HCT116 (cell line): ENCODE data around the gene SORBS1. TPM values are rescaled to one million over a fixed set of nuclear protein-coding genes. Genes with fewer than 3 reads are reported as not detected.

Source experiments
- ATAC-seq: fragments of 200-7000 bp; cut with Tn5 transposase; 2 replicates; pipeline ENCODE4 v1.9.1; 2020; ENCODE audit warnings: mild to moderate bottlenecking, moderate library complexity
- BruUV-seq: library from RNA; stranded (reverse); fragments of 400-500 nt; replicated peaks from 2 replicates; lab custom pipeline; 2021; lab: Mats Ljungman, UMichigan
- CTCF ChIA-PET: fragments of 300-600 bp; sonication (Branson Sonifier 250); formaldehyde crosslinking; loops from one replicate; lab custom pipeline; 2021; ENCODE audit warnings: antibody characterized with exemption; lab: Charles Lee
- POLR2A ChIA-PET: fragments of 300-600, 350-600 bp; sonication (Branson Sonifier 250); formaldehyde crosslinking; loops from one replicate; lab custom pipeline; 2021; ENCODE audit warnings: antibody characterized with exemption; lab: Charles Lee
- RAD21 ChIA-PET, 2 experiments: fragments of 300-600 bp; sonication (Branson Sonifier 250); formaldehyde crosslinking; loops; one replicate each; lab custom pipeline; 2023; ENCODE audit warnings: low total read pairs in 2 of 2; ENCODE audit not compliant: uncharacterized antibody in 2 of 2, unreplicated experiment in 2 of 2, low non-redundant PET in 1 of 2; lab: Charles Lee
- DNase-seq: peaks from one replicate; pipeline ENCODE4 v3.0.0-alpha.2; 2010; ENCODE audit warnings: low read depth, low spot score
- H2AFZ ChIP-seq: fragments of 200-600 bp; shearing (Covaris generic), sonication (generic); 2 replicates; pipeline ENCODE4 v1.6.1; 2017; ENCODE audit warnings: low read depth, mixed run types, mixed read lengths, antibody characterized with exemption, low read length; ENCODE audit not compliant: poor library complexity, severe bottlenecking
- H3K27ac ChIP-seq: 2 replicates; pipeline ENCODE4 v1.5.1; 2012; ENCODE audit warnings: low read depth, low read length
- H3K27me3 ChIP-seq: fragments of 200-600 bp; sonication (generic); 2 replicates; pipeline ENCODE4 v1.6.1; 2016; ENCODE audit warnings: mixed run types, low read length, mixed read lengths; ENCODE audit not compliant: insufficient read depth
- H3K36me3 ChIP-seq, 2 experiments: fragments of 200-500 bp in 1 of 2; fragments of 200-600 bp in 1 of 2; sonication (Bioruptor generic) in 1 of 2; sonication (generic) in 1 of 2; 2 replicates each; pipeline versions ENCODE4 v1.5.1 to v1.6.1; 2014 to 2016; ENCODE audit warnings: low read length in 2 of 2, inconsistent platforms in 1 of 2, mixed read lengths in 1 of 2, mixed run types in 1 of 2; ENCODE audit not compliant: insufficient read depth in 2 of 2, control insufficient read depth in 1 of 2
- H3K4me1 ChIP-seq, 2 experiments: fragments of 200-600 bp in 1 of 2; sonication (generic) in 1 of 2; 2 replicates each; pipeline versions ENCODE4 v1.5.1 to v1.6.1; 2012 to 2017; ENCODE audit warnings: low read length in 2 of 2, inconsistent platforms in 1 of 2, mild to moderate bottlenecking in 1 of 2, mixed read lengths in 1 of 2, mixed run types in 1 of 2, moderate library complexity in 1 of 2; ENCODE audit not compliant: insufficient read depth in 2 of 2, control insufficient read depth in 1 of 2
- H3K4me2 ChIP-seq: fragments of 200-600 bp; sonication (generic); 2 replicates; pipeline ENCODE4 v1.6.1; 2017; ENCODE audit warnings: mixed run types, low read length, mixed read lengths
- H3K4me3 ChIP-seq, 2 experiments: fragments of 200-600 bp in 1 of 2; sonication (generic) in 1 of 2; replicated peaks in 1 of 2; 2 replicates each; pipeline ENCODE4 v1.5.1; 2011 to 2016; ENCODE audit warnings: low read length in 2 of 2, control low read depth in 1 of 2, low read depth in 1 of 2, mild to moderate bottlenecking in 1 of 2, mixed read lengths in 1 of 2, mixed run types in 1 of 2
- H3K79me2 ChIP-seq: fragments of 200-600 bp; sonication (generic); 2 replicates; pipeline ENCODE4 v1.6.1; 2017; ENCODE audit warnings: mild to moderate bottlenecking, mixed run types, low read length, moderate library complexity, mixed read lengths; ENCODE audit not compliant: insufficient read depth
- H3K9ac ChIP-seq: fragments of 200-600 bp; sonication (generic); 2 replicates; pipeline ENCODE4 v1.6.1; 2016; ENCODE audit warnings: low read length, mixed read lengths
- H3K9me2 ChIP-seq: fragments of 200-600 bp; sonication (generic), shearing (Covaris generic); 2 replicates; pipeline ENCODE4 v1.6.1; 2017; ENCODE audit warnings: mixed run types, mild to moderate bottlenecking, moderate library complexity; ENCODE audit not compliant: insufficient read depth
- H3K9me3 ChIP-seq, 2 experiments: fragments of 200-500 bp in 1 of 2; fragments of 200-600 bp in 1 of 2; sonication (Bioruptor generic) in 1 of 2; sonication (generic) in 1 of 2; 2 replicates each; pipeline ENCODE4 v1.6.1; 2014 to 2017; ENCODE audit warnings: low read length in 2 of 2, mixed read lengths in 2 of 2, inconsistent platforms in 1 of 2, low read depth in 1 of 2, mild to moderate bottlenecking in 1 of 2, mixed run types in 1 of 2, moderate library complexity in 1 of 2; ENCODE audit not compliant: control insufficient read depth in 1 of 2, insufficient read depth in 1 of 2
- H4K20me1 ChIP-seq: fragments of 200-600 bp; sonication (generic), shearing (Covaris generic); 2 replicates; pipeline ENCODE4 v1.6.1; 2017; ENCODE audit warnings: mixed run types, mild to moderate bottlenecking, moderate library complexity; ENCODE audit not compliant: insufficient read depth
- CEBPB ChIP-seq: IDR thresholded peaks from 2 replicates; pipeline ENCODE4 v1.6.1; 2012; ENCODE audit warnings: low read depth
- EGR1 ChIP-seq: IDR thresholded peaks from 2 replicates; pipeline ENCODE4 v1.6.1; 2012; ENCODE audit warnings: low read depth
- EZH2 ChIP-seq: fragments of 200-600 bp; sonication (generic); IDR thresholded peaks from 2 replicates; pipeline ENCODE4 v1.6.1; 2017; ENCODE audit warnings: antibody characterized with exemption, mixed run types
- EZH2phosphoT487 ChIP-seq: fragments of 200-600 bp; IDR thresholded peaks from 2 replicates; pipeline ENCODE4 v1.6.1; 2018; ENCODE audit warnings: antibody characterized with exemption, borderline replicate concordance
- POLR2A ChIP-seq: IDR thresholded peaks from 2 replicates; pipeline ENCODE4 v1.7.0; 2011; ENCODE audit warnings: borderline replicate concordance; ENCODE audit not compliant: insufficient read depth, insufficient read length; ENCODE audit errors: extremely low read depth
- RAD21 ChIP-seq: IDR thresholded peaks from 2 replicates; pipeline ENCODE4 v1.6.1; 2012; ENCODE audit warnings: low read depth, mild to moderate bottlenecking
- SP1 ChIP-seq: IDR thresholded peaks from 2 replicates; pipeline ENCODE4 v1.6.1; 2012; ENCODE audit warnings: low read depth
- YY1 ChIP-seq: IDR thresholded peaks from 2 replicates; pipeline ENCODE4 v1.6.1; 2011; ENCODE audit warnings: low read length, low read depth, moderate library complexity, mild to moderate bottlenecking; ENCODE audit not compliant: insufficient replicate concordance; ENCODE audit errors: extremely low read depth
- ZNF274 ChIP-seq: fragments of 200-500 bp; sonication (Bioruptor generic); IDR thresholded peaks from 2 replicates; pipeline ENCODE4 v1.6.1; 2014; ENCODE audit warnings: mild to moderate bottlenecking, low read depth, low read length, inconsistent platforms
- intact Hi-C: fragments of 100-400 bp; cut with micrococcal nuclease; formaldehyde crosslinking; loops from 2 replicates; pipeline ENCODE4 v1.10.0; 2022
- total RNA-seq: library from RNA; stranded (reverse); gene quantifications from one replicate; pipeline ENCODE4 v1.2.1, GENCODE V29; 2021; ENCODE audit not compliant: unreplicated experiment
- TF ChIP-seq, protein P1 (sequence below): IDR thresholded peaks from 2 replicates; pipeline ENCODE4 v1.6.1; 2012
- TF ChIP-seq, protein P2 (sequence below), 3 experiments: fragments of 200-600 bp in 1 of 3; sonication (generic) in 1 of 3; IDR thresholded peaks in 2 of 3; conservative IDR thresholded peaks in 1 of 3; 2 replicates each; pipeline ENCODE4 v1.5.1; 2012 to 2017; ENCODE audit warnings: low read depth in 2 of 3, low read length in 2 of 3, antibody characterized with exemption in 1 of 3, borderline replicate concordance in 1 of 3, control low read depth in 1 of 3, mild to moderate bottlenecking in 1 of 3, mixed read lengths in 1 of 3, mixed run types in 1 of 3, moderate library complexity in 1 of 3; ENCODE audit not compliant: insufficient read depth in 1 of 3
- TF ChIP-seq, protein P3 (sequence below): IDR thresholded peaks from 2 replicates; pipeline ENCODE4 v1.6.1; 2012; ENCODE audit warnings: low read depth

SORBS1 gene
- total RNA-seq, 1 experiment from 2014 or later = 3.4 TPM

DNA sequence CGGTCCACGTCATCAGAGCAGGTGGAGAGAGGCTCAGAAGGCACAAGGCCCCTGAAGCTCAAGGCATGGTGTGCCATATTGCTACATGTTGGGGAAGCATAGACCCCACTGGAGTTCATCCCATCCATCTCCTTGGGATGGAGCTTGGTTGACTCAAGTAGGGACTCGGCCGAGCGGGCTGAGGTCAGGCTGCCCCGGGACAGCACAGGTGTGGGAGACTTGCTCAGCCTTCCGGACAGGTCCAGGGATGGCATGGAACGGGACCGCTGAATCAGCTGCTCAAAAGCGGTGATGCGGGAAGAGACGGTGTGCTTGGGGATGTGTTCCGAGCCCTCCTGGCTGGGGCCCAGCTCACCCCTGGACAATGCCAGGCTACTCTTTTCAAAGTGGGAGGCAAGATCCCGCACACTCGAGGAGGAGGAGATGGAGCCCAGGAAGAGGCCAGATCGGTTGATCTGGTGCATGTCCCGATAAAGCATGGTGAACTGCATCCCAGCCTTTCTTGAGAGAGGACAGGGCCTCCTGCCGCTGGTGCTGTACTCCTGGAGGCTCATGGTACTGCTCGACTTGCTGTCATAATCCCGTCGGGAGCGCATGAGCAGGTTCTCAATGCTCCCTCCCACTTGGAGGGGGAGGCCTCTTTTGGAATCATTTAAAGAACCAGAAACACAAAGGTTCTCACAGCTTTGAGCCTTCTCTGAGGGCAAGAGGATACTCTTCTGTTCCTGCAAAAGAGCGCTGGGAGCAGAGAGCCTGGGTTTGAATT lies 204.8 kb downstream of the SORBS1 start:
- Histone ChIP-seq H3K4me2 (no peak overlapping the region), H3K4me3 (no peak overlapping the region), H4K20me1 (no peaks in the 10 kb centered on the region), H3K9me2 (no peaks in the 10 kb centered on the region), H3K36me3 (no peaks in the 10 kb centered on the region), H2AFZ (no peak overlapping the region), H3K4me1 (no peaks in the 10 kb centered on the region; a peak in 1 of 4 replicates), H3K27ac (no peak overlapping the region), H3K9ac (no peak overlapping the region), H3K9me3 (no peaks in the 10 kb centered on the region), H3K27me3 (no peaks in the 10 kb centered on the region), H3K79me2 (no peaks in the 10 kb centered on the region)
- ChIA-PET RAD21 (no interaction called here), CTCF (no interaction called here), POLR2A (no interaction called here)
- ATAC-seq = no peak
- DNase-seq = no peak
- TF ChIP-seq CEBPB (no peak), EGR1 (no peak), YY1 (no peak), EZH2 (no peak), RAD21 (no peak), ZNF274 (no peak), SP1 (no peak), POLR2A (no peak), EZH2phosphoT487 (no peak)
- TF ChIP-seq, protein P1, sequence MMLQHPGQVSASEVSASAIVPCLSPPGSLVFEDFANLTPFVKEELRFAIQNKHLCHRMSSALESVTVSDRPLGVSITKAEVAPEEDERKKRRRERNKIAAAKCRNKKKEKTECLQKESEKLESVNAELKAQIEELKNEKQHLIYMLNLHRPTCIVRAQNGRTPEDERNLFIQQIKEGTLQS = no peak
- TF ChIP-seq, protein P2, sequence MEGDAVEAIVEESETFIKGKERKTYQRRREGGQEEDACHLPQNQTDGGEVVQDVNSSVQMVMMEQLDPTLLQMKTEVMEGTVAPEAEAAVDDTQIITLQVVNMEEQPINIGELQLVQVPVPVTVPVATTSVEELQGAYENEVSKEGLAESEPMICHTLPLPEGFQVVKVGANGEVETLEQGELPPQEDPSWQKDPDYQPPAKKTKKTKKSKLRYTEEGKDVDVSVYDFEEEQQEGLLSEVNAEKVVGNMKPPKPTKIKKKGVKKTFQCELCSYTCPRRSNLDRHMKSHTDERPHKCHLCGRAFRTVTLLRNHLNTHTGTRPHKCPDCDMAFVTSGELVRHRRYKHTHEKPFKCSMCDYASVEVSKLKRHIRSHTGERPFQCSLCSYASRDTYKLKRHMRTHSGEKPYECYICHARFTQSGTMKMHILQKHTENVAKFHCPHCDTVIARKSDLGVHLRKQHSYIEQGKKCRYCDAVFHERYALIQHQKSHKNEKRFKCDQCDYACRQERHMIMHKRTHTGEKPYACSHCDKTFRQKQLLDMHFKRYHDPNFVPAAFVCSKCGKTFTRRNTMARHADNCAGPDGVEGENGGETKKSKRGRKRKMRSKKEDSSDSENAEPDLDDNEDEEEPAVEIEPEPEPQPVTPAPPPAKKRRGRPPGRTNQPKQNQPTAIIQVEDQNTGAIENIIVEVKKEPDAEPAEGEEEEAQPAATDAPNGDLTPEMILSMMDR (IDR thresholded peaks at IDR 0.05 in 2 of 3, conservative IDR thresholded peaks at IDR 0.05 in 1 of 3; ENCODE audit: borderline replicate concordance in 1 of 3, insufficient read depth in 1 of 3, low read depth in 2 of 3, low read length in 2 of 3) = no peak
- TF ChIP-seq, protein P3, sequence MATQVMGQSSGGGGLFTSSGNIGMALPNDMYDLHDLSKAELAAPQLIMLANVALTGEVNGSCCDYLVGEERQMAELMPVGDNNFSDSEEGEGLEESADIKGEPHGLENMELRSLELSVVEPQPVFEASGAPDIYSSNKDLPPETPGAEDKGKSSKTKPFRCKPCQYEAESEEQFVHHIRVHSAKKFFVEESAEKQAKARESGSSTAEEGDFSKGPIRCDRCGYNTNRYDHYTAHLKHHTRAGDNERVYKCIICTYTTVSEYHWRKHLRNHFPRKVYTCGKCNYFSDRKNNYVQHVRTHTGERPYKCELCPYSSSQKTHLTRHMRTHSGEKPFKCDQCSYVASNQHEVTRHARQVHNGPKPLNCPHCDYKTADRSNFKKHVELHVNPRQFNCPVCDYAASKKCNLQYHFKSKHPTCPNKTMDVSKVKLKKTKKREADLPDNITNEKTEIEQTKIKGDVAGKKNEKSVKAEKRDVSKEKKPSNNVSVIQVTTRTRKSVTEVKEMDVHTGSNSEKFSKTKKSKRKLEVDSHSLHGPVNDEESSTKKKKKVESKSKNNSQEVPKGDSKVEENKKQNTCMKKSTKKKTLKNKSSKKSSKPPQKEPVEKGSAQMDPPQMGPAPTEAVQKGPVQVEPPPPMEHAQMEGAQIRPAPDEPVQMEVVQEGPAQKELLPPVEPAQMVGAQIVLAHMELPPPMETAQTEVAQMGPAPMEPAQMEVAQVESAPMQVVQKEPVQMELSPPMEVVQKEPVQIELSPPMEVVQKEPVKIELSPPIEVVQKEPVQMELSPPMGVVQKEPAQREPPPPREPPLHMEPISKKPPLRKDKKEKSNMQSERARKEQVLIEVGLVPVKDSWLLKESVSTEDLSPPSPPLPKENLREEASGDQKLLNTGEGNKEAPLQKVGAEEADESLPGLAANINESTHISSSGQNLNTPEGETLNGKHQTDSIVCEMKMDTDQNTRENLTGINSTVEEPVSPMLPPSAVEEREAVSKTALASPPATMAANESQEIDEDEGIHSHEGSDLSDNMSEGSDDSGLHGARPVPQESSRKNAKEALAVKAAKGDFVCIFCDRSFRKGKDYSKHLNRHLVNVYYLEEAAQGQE = no peak
- intact Hi-C loops = no loop called here
- no TSS peak for BruUV-seq
